Measurements from ENCODE around the gene RAB10. TPM values are rescaled to one million over a fixed set of nuclear protein-coding genes. Genes with fewer than 3 reads are reported as not detected.

The RAB10 gene
- total RNA-seq: 80.3 and 188 TPM in 2 replicates

GRCh38 chr2:26033818-26034636 lies at the start of gene RAB10:
RAB10 (plus strand) TSS chr2:26034084; CDS start chr2:26034609, 525 bp downstream.

GRCh38 chr2:26172871-26173775 lies 139.2 kb downstream of the RAB10 start, which contains the start of gene GAREM2:
GAREM2 (plus strand) TSS chr2:26173088; CDS start chr2:26173221, 133 bp downstream.

Other genes with a start within 250 kb of the RAB10 start
- gene ASXL2, start 155.6 kb upstream of the RAB10 start, total RNA-seq: 3.4 and 15.5 TPM in 2 replicates
- gene KIF3C, start 51.6 kb upstream of the RAB10 start, total RNA-seq: 6.2 and 17.6 TPM in 2 replicates
- gene GAREM2, start 139.0 kb downstream of the RAB10 start, total RNA-seq: under 0.01 and 0.57 TPM in 2 replicates
- gene HADHA, start 210.5 kb downstream of the RAB10 start, total RNA-seq: 142 and 186 TPM in 2 replicates
- 88.4 and 159 TPM in 2 replicates for gene HADHB, start 210.9 kb downstream of the RAB10 start, total RNA-seq

Measured in bladder microvascular endothelial cell (primary cell).